Myocyte (in vitro differentiated cells): ENCODE data around the gene RPL36. TPM values are rescaled to one million over a fixed set of nuclear protein-coding genes. Genes with fewer than 3 reads are reported as not detected.

Experiments
- total RNA-seq: library from RNA; depleted of rRNA; stranded (reverse); fragments of >200 nt; gene quantifications from 2 replicates; pipeline ENCODE4 v1.2.3, GENCODE V29; 2014

RPL36 gene
- total RNA-seq, 1 donor from 2014 or later, result 605 TPM

Other genes starting within 250 kb of the RPL36 start
- gene ZNRF4, start 234.9 kb upstream of the RPL36 start, total RNA-seq, result not detected in 2 replicates
- gene TINCR, start 122.3 kb upstream of the RPL36 start, total RNA-seq, result 0.05 TPM in 1 of 2 replicates, not detected in the other
- 30.8 and 35.1 TPM in 2 replicates for gene SAFB2, start 67.5 kb upstream of the RPL36 start, total RNA-seq
- 41.7 and 42.1 TPM in 2 replicates for gene SAFB, start 67.2 kb upstream of the RPL36 start, total RNA-seq
- 90.2 and 123 TPM in 2 replicates for gene MICOS13, start 9.8 kb upstream of the RPL36 start, total RNA-seq
- 39.9 and 48.1 TPM in 2 replicates for gene HSD11B1L, start 9.3 kb upstream of the RPL36 start, total RNA-seq
- gene LONP1, start 29.9 kb downstream of the RPL36 start, total RNA-seq, result 70.9 and 100 TPM in 2 replicates
- not detected in 2 replicates for gene CATSPERD, start 30.3 kb downstream of the RPL36 start, total RNA-seq
- gene PRR22, start 94.5 kb downstream of the RPL36 start, total RNA-seq, result 0.53 and 1.1 TPM in 2 replicates
- 21.6 and 25.4 TPM in 2 replicates for gene DUS3L, start 100.9 kb downstream of the RPL36 start, total RNA-seq
- not detected in 2 replicates for gene NRTN, start 114.8 kb downstream of the RPL36 start, total RNA-seq
- gene FUT6, start 149.4 kb downstream of the RPL36 start, total RNA-seq, result not detected in 2 replicates
- not detected in 2 replicates for gene FUT3, start 161.2 kb downstream of the RPL36 start, total RNA-seq
- not detected in 2 replicates for gene FUT5, start 180.2 kb downstream of the RPL36 start, total RNA-seq
- 133 and 149 TPM in 2 replicates for gene NDUFA11, start 213.5 kb downstream of the RPL36 start, total RNA-seq
- 3.1 and 5.6 TPM in 2 replicates for gene VMAC, start 214.6 kb downstream of the RPL36 start, total RNA-seq
- 2.8 and 4.1 TPM in 2 replicates for gene CAPS, start 224.0 kb downstream of the RPL36 start, total RNA-seq